HuH-7.5 (cell line): ENCODE data around the gene MYO7A.

ENCODE experiments used
- DNase-seq: peaks from one replicate; pipeline ENCODE4 v3.0.0; 2011; ENCODE audit warnings: low spot score

MYO7A gene

DNA sequence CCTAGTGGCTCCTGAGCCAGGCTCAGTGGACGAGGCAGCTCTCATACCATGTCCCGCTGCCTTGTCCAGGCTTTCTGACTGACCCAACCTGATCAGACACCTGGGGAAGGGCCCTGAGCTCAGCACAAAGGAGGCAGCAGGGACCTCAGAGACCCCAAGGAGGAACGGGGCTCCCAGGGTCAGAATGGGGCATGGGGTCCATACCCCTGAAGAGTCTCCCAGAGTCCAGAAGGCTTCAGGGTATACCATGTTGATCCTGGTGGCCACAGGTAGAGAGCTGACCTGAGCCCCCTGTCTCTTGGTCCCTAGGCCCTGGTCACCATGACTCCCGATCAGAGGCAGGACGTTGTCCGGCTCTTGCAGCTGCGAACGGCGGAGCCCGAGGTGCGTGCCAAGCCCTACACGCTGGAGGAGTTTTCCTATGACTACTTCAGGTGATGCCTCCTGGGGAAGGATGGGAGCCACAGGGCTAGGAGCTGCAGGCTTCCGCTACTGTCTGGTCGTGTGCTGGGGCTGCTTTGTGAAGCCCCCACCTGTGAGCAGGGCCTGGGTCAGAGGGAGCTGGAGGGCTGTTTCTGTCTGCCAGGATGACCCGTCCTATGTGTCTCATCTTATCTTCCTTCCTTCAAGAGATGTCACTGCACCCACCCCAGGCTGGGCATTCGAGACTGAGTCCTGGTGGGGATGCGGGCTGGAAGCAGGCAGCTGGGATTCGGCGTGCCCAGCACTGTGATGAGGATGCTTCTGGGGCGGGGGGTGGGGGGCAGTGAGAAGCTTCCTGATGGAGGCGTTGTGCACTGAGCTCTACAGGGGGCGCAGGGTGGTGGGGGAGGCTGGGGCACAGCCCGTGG is 74.2 kb downstream of the MYO7A start:
- no peak for DNase-seq

DNA sequence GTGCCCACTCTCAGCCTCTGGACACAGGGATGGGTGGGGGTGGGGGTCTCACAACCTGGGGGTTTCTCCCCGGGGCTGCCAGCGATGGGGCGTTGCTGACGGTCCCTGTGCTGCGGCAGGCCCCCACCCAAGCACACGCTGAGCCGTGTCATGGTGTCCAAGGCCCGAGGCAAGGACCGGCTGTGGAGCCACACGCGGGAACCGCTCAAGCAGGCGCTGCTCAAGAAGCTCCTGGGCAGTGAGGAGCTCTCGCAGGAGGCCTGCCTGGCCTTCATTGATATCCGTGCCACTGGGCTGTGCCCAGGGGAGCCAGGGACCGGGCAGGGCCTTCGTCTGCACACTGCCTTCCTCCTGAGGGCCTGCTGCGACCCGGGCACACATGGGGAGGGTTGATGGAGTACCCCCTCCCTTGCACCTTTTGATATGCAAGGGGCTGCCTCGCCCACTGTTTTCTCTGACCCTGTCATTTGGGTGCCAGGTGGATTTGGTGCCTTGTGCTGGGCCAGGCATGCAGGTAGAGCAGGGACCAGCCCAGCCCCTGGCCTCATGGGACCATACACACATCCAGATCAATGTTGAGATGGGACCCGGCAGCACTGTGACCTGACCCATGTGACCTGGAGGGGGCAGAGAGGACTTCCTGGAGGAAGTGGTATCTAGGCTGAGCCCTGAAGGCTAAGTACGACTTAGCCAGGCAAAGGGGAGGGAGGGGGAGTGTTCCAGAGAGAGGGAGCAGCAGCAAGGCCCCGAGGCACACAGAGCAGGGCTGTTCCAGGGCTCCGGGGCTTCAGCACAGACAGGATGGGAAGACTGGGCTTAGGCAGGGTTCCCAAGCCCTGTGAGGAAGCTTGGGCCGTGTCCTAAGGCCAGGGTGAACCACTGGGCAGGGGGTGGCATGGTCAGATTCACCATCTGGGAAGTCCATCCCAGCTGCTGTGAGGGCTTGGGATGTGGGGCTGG is 75.2 kb downstream of the MYO7A start:
- no peak for DNase-seq

GRCh38 chr11:77203901-77204753 is 76.1 kb downstream of the MYO7A start:
- no peak for DNase-seq

GRCh38 chr11:77204754-77205466 is 76.9 kb downstream of the MYO7A start:
- no peak for DNase-seq

GRCh38 chr11:77205467-77206263 is 77.6 kb downstream of the MYO7A start:
- no peak for DNase-seq

DNA sequence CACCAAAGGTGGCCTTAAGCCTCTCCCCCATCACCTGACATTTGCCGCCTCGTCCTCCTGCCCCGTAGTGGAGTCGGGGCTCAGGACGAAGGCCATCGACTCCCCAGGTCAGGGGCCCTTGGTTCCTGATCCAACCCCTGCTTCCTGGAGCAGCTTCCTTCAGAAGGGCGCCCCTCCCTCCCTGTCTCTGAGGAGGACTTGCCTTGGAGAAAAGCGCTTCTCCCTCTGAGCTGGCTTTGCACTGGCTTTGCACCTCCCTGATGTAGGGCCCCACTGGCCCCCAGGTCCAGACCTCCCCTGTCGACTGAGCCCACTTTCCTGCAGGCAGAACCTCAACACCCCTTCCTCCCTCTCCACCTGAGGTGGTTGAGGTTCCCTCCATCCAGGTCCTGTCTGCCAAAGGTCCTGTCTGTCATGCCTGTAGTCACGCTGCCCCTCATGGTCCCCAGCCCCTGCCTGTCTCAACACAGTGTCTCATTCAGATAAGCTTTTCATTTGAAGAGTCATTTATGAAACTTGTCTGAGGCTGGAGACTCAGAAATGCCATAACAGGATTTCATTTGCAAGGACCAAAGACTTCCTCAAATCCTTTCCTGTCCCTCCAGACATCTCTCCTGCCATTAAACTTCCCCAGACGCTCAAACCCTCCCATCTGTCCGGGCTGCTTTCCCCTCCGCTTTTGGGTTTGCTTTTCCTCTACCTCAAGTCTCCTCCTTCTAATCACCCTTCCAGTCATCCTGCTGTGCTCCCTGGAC is 78.4 kb downstream of the MYO7A start:
- no peak for DNase-seq

DNA sequence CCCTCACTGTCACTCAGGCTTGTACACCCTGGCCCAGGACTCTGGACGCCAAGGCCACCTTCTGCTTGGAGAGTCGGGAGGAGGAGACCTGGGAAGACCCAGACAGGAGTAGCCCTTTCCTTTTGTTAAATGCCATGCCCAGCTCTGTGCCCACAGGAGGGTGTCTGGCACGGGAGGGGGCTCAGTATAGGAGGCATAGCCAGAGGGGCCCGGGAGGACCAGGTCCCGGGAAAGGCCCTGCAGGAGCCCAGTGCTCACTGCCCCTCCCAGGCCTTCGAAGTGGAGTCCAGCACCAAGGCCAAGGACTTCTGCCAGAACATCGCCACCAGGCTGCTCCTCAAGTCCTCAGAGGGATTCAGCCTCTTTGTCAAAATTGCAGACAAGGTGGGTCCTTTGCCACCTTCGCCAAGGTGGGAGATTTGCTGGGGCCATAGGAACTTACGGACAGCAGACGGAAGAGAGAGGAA is 79.0 kb downstream of the MYO7A start:
- DNase-seq: no peak

GRCh38 chr11:77207618-77208313 is 79.7 kb downstream of the MYO7A start:
- no peak for DNase-seq

DNA sequence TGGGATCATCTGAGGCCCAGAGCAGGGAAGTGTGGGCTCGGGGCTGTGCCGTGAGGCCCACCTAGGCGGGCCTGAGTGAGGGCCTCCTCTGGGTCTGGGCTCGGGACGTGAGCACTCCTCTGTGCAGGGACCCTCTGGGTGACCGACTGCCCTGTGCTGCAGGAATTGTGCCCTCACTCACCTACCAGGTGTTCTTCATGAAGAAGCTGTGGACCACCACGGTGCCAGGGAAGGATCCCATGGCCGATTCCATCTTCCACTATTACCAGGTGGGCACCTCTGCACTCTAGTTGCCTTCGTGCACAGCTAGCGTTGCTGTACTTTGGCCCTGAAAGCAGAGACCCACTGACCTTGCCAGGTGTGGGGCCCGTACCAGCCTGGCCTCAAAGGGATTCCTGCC is 80.5 kb downstream of the MYO7A start:
- DNase-seq: no peak

GRCh38 chr11:77209663-77210062 is 81.6 kb downstream of the MYO7A start:
- no peak for DNase-seq

DNA sequence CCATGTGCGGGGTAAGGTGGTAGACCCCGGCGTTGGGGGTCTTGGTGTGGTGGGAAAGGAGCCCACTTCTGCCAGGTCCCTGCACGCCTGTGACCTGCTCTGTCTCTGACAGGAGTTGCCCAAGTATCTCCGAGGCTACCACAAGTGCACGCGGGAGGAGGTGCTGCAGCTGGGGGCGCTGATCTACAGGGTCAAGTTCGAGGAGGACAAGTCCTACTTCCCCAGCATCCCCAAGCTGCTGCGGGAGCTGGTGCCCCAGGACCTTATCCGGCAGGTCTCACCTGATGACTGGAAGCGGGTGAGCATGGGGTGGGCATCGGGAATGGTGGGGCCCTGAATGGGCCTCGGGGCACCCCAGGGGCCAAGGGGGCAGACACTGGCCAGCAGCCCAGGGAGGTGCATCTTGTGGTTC is 83.0 kb downstream of the MYO7A start:
- DNase-seq: no peak

DNA sequence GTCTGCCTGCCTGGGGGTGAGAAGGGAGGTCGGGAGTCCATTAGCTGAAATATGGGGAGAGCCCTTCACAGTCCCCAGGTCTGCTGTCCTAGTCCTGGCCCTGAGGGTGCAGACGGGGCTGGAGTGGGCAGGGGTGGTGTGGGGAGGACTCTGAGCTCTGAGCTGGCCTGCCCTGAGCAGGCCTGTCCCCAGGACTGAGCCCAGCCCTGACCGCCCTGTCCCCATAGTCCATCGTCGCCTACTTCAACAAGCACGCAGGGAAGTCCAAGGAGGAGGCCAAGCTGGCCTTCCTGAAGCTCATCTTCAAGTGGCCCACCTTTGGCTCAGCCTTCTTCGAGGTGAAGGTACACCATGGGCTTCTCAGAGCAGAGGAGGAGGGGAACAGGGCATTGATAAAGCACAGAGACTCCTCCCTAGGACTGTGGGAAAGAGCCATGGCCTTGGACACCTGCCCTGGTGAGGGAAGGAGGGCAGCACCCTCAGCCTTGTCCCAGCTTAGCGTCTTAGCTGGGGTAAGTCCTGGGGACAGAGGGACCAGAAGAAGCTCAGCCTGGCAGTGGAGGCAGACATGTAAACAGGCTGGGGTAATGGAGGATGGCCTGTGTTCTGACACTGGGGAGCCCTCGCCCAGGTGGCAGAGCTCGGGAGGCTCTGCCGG is 83.7 kb downstream of the MYO7A start:
- DNase-seq: no peak

GRCh38 chr11:77212314-77213007 is 84.4 kb downstream of the MYO7A start:
- no peak for DNase-seq

DNA sequence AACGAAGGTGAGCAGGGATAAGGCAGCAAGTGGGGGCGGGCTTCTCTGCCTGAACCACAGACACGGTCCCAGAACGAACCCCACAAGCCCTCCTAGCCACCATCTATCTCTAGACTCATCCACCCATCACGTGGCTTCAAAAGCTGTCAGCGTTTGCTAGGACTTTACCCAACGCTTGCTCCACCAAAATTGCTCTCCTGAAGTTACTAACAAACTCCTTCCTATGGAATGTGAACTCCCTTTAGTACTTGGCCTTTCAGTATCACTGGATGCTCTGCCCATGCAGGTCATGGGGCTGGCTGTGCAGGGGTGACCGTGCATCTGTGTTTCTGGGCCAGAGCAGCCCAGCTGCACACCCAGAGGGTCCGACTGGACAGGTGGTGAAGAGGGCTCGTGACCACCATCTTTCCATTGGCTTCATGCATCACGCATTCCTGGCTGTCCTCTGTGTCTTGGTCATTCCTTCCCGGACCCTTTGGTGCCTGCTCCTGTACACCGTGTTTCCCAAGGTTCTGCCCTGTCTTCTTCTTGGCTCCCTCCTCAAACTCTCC is 85.1 kb downstream of the MYO7A start:
- no peak for DNase-seq

DNA sequence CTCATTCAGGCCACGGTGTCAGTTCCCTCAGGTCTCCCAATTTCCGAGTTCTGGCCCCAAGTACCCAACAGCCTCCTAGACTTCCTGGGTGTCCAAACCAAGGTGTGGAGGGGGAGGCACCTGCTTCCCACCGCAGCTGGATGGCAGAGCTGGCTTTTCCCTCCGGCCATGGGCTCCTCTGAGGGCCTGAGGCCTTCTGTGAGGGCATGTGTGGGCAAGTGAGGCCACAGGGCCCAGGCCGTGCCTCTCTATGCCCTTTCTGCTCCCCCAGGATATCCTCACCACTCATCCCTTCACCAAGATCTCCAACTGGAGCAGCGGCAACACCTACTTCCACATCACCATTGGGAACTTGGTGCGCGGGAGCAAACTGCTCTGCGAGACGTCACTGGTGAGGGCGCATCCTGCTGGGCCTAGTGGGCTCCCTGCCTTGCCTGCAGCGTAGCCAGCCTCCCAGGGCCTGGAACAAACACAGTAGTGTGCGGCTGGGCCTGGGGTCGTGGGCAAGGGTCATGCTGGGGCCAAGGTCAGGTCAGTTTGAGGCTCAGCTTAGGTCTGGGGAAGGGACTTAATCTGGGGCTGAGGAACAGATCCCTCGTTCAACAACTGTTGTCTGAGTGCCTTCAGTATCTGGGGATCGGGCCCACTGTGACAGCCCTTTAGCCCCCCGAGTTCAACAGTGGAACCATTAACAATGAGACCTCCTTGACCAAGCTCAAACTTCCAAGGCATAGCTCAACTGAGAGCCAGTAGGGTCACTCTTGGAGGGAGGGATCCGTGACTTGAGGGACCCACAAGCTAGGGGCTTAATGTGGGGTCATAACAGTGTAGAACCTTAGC is 85.8 kb downstream of the MYO7A start:
- DNase-seq: no peak

DNA sequence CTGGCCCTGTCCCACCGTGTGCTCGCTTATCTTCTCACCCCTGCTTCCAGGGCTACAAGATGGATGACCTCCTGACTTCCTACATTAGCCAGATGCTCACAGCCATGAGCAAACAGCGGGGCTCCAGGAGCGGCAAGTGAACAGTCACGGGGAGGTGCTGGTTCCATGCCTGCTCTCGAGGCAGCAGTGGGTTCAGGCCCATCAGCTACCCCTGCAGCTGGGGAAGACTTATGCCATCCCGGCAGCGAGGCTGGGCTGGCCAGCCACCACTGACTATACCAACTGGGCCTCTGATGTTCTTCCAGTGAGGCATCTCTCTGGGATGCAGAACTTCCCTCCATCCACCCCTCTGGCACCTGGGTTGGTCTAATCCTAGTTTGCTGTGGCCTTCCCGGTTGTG is 86.5 kb downstream of the MYO7A start:
- no peak for DNase-seq

GRCh38 chr11:77215106-77215505 is 87.1 kb downstream of the MYO7A start:
- DNase-seq: no peak
